ENCODE measurements around the gene UBE2U. TPM values are rescaled to one million over a fixed set of nuclear protein-coding genes. Genes with fewer than 3 reads are reported as not detected.

UBE2U gene
- total RNA-seq, 1 experiment from 2014 or later, result not detected

DNA sequence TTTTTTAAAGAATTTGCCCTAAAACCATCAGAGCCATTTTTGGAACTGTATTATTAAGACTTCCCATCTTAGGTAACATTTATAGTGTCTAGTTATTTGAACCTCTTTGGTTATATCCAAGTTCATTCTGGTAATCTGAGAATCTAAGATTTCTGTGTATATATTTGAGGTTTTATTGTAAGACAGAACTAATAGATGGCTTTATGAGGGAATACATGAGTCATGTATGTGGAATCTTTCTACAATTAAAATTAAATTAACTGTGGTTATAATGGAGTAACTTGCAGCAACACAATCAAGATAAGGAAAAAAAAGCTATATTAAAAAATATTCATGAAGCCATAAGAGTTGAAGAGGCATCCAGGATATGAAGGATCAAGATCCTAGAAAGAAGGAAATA is 92.1 kb downstream of the UBE2U start:
- Histone ChIP-seq H3K4me1 (replicated peaks) (peaks cover 8% of the 10 kb centered on the region), H3K36me3 (no peaks in the 10 kb centered on the region), H3K27ac (no peak overlapping the region), H3K27me3 (replicated peaks) (peaks cover 3% of the 10 kb centered on the region; the same call in 1 of the 2 replicates), H3K4me3 (no peak overlapping the region), H3K9me3 (replicated peaks) (no peaks in the 10 kb centered on the region)
- no peak for DNase-seq (ENCODE audit: low read depth in 1 of 2, low spot score in 2 of 2)

DNA sequence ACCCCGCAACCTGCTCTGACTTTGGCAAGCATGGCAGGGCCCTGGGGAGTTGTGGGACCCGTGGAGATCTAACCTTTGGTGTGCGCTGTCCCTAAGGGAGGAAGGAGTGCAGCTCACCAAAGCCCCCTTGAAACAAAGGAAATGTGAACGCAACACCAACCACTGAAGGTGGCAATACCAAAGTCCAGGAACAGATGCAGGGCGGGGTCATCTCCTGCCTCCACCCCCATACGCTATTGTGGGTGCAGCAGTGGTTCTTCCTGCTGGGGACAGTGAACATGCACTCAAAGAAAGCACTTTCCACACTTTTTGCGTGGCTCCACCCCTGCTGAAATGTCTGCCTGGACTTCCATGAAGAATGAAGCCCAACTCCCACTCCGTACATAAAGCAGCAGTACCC is 93.0 kb downstream of the UBE2U start:
- Histone ChIP-seq H3K27ac (no peak overlapping the region), H3K4me3 (no peak overlapping the region), H3K27me3 (replicated peaks) (peaks cover 3% of the 10 kb centered on the region; the same call in 1 of the 2 replicates), H3K36me3 (no peaks in the 10 kb centered on the region), H3K4me1 (replicated peaks) (peaks cover 8% of the 10 kb centered on the region), H3K9me3 (replicated peaks) (no peaks in the 10 kb centered on the region)
- DNase-seq (ENCODE audit: low read depth in 1 of 2, low spot score in 2 of 2), result no peak

- Histone ChIP-seq H3K4me3 (no peak overlapping the region), H3K9me3 (replicated peaks) (no peaks in the 10 kb centered on the region), H3K4me1 (replicated peaks) (no peaks in the 10 kb centered on the region), H3K27me3 (replicated peaks) (peaks cover 3% of the 10 kb centered on the region; the same call in 1 of the 2 replicates), H3K36me3 (no peaks in the 10 kb centered on the region), H3K27ac (no peak overlapping the region)
- no peak for DNase-seq (ENCODE audit: low read depth in 1 of 2, low spot score in 2 of 2)
Measured at GRCh38 chr1:64302194-64302593, 98.8 kb downstream of the UBE2U start.

- H3K27me3 ChIP-seq (replicated peaks), result peaks cover 3% of the 10 kb centered on the region; the same call in 1 of the 2 replicates
- no peak overlapping the region for H3K4me3 ChIP-seq
- no peak overlapping the region for H3K27ac ChIP-seq
- no peak for DNase-seq (ENCODE audit: low read depth in 1 of 2, low spot score in 2 of 2)
- no peaks in the 10 kb centered on the region for H3K9me3 ChIP-seq (replicated peaks)
- H3K36me3 ChIP-seq, result no peaks in the 10 kb centered on the region
- no peaks in the 10 kb centered on the region for H3K4me1 ChIP-seq (replicated peaks)
Measured at GRCh38 chr1:64302971-64303370, 99.5 kb downstream of the UBE2U start.

- H3K4me1 ChIP-seq (replicated peaks), result no peaks in the 10 kb centered on the region
- DNase-seq (ENCODE audit: low read depth in 1 of 2, low spot score in 2 of 2), result no peak
- no peak overlapping the region for H3K4me3 ChIP-seq
- H3K27me3 ChIP-seq (replicated peaks), result peaks cover under 1% of the 10 kb centered on the region; the same call in 1 of the 2 replicates
- H3K27ac ChIP-seq, result no peak overlapping the region
- H3K36me3 ChIP-seq, result no peaks in the 10 kb centered on the region
- no peaks in the 10 kb centered on the region for H3K9me3 ChIP-seq (replicated peaks)
Measured at GRCh38 chr1:64304823-64305222, 101.4 kb downstream of the UBE2U start.

DNA sequence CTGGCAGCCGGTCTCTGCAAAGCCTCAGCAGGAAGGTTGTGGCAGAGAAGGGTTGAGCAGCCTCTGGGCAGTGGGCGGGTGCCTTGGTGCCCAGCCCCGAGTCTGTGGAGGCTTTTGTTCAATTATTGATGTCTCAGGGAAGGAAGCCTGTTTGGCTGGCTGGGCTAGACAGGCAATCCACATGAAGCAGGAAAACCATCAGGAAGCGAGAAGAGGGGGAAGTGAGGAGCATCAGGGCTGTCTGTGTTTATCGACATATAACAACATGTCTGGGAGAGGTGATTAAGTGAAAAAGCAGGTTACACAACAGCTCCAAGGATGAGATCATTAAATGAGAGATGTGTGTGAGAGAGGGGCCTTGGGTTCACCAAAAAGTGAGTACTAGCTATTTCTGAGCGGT is 105.4 kb downstream of the UBE2U start:
- no peak overlapping the region for H3K27ac ChIP-seq
- H3K27me3 ChIP-seq (replicated peaks), result no peaks in the 10 kb centered on the region
- no peaks in the 10 kb centered on the region for H3K36me3 ChIP-seq
- H3K9me3 ChIP-seq (replicated peaks), result no peaks in the 10 kb centered on the region
- H3K4me1 ChIP-seq (replicated peaks), result no peaks in the 10 kb centered on the region
- no peak overlapping the region for H3K4me3 ChIP-seq
- no peak for DNase-seq (ENCODE audit: low read depth in 1 of 2, low spot score in 2 of 2)

GRCh38 chr1:64309431-64309831 is 106.0 kb downstream of the UBE2U start:
- no peaks in the 10 kb centered on the region for H3K36me3 ChIP-seq
- H3K4me1 ChIP-seq (replicated peaks), result no peaks in the 10 kb centered on the region
- DNase-seq (ENCODE audit: low read depth in 1 of 2, low spot score in 2 of 2), result no peak
- no peak overlapping the region for H3K4me3 ChIP-seq
- no peak overlapping the region for H3K27ac ChIP-seq
- H3K27me3 ChIP-seq (replicated peaks), result no peaks in the 10 kb centered on the region
- no peaks in the 10 kb centered on the region for H3K9me3 ChIP-seq (replicated peaks)

- DNase-seq (ENCODE audit: low read depth in 1 of 2, low spot score in 2 of 2), result no peak
- H3K9me3 ChIP-seq (replicated peaks), result no peaks in the 10 kb centered on the region
- H3K27ac ChIP-seq, result no peak overlapping the region
- H3K36me3 ChIP-seq, result no peaks in the 10 kb centered on the region
- H3K4me1 ChIP-seq (replicated peaks), result no peaks in the 10 kb centered on the region
- no peak overlapping the region for H3K4me3 ChIP-seq
- no peaks in the 10 kb centered on the region for H3K27me3 ChIP-seq (replicated peaks)
Measured at GRCh38 chr1:64310760-64311159, 107.3 kb downstream of the UBE2U start.

DNA sequence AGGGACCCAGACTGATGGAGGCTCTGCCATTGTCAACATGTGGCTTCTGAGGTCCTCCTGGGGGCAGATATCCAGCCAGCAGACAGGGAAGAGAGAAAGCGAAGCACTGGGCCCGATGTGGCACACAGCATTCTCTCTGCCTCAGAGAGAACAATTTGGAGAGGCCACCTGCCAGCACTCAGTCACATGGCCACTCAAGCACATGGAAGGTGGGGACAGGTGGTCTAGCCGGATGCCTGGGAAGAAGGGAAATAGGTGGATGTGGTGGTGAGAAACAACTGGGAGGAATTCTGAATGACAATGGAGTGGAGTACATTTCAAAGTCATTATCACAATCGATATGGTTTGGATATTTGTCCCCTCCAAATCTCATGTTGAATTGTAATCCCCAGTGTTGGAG is 109.0 kb downstream of the UBE2U start:
- H3K27me3 ChIP-seq (replicated peaks), result no peaks in the 10 kb centered on the region; the same call in 1 of the 2 replicates
- H3K4me3 ChIP-seq, result no peak overlapping the region
- no peak overlapping the region for H3K27ac ChIP-seq
- no peaks in the 10 kb centered on the region for H3K36me3 ChIP-seq
- no peak for DNase-seq (ENCODE audit: low read depth in 1 of 2, low spot score in 2 of 2)
- no peaks in the 10 kb centered on the region for H3K9me3 ChIP-seq (replicated peaks)
- no peaks in the 10 kb centered on the region for H3K4me1 ChIP-seq (replicated peaks)

DNA sequence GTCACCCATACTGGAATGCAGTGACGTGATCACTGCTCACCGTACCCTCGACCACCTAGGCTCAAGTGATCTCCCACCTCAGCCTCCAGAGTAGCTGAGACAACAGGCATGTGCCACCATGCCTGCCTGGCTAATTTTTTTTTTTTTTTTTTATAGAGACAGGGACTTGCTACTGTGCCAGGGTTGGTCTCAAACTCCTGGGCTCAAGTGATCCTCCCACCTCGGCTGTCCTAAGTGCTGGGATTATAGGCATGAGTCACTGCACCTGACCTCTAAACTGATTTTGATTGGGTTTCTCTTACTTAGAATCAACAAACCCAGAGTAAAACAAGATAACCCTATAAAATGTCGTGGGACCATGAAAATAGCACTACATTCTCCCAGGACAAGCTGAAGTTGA is 112.0 kb downstream of the UBE2U start:
- Histone ChIP-seq H3K36me3 (no peaks in the 10 kb centered on the region), H3K4me1 (replicated peaks) (no peaks in the 10 kb centered on the region), H3K27me3 (replicated peaks) (no peaks in the 10 kb centered on the region; the same call in 1 of the 2 replicates), H3K27ac (no peak overlapping the region), H3K9me3 (replicated peaks) (no peaks in the 10 kb centered on the region), H3K4me3 (no peak overlapping the region)
- no peak for DNase-seq (ENCODE audit: low read depth in 1 of 2, low spot score in 2 of 2)

Measured in SJSA1 (cell line).